Measurements from ENCODE around the gene CYTIP. TPM values are rescaled to one million over a fixed set of nuclear protein-coding genes. Genes with fewer than 3 reads are reported as not detected.

The CYTIP gene
- total and polyA plus RNA-seq, 8 donors: 1.1 to 25.1 (median 1.5) TPM

GRCh38 chr2:157487747-157488146 lies 43.9 kb upstream of the CYTIP start:
- Histone ChIP-seq H3K4me1 (no peaks in the 10 kb centered on the region), H3K4me3 (no peak overlapping the region), H3K27ac (no peak overlapping the region), H3K36me3 (no peaks in the 10 kb centered on the region), H3K9me3 (no peaks in the 10 kb centered on the region), H3K27me3 (no peaks in the 10 kb centered on the region)
- DNase-seq: no peak
- intact Hi-C loops (cut with DNase I): no loop called here
- TF ChIP-seq CTCF (IDR thresholded peaks at IDR 0.05): no peak
- no peak for ATAC-seq

- intact Hi-C loops (cut with DNase I): no loop called here
Observed at GRCh38 chr2:157487271-157487610, 43.4 kb upstream of the CYTIP start.

GRCh38 chr2:157486596-157487270 lies 42.8 kb upstream of the CYTIP start:
- Histone ChIP-seq H3K4me3 (no peak overlapping the region), H3K36me3 (no peaks in the 10 kb centered on the region), H3K9me3 (no peaks in the 10 kb centered on the region), H3K27me3 (no peaks in the 10 kb centered on the region), H3K27ac (no peak overlapping the region), H3K4me1 (no peaks in the 10 kb centered on the region)
- intact Hi-C loops (cut with DNase I): no loop called here
- TF ChIP-seq CTCF (IDR thresholded peaks at IDR 0.05): no peak
- ATAC-seq (no peak), DNase-seq (no peak)

More at GRCh38 chr2:157487271-157487610, 43.4 kb upstream of the CYTIP start:
- no peak for ATAC-seq
- no peak overlapping the region for H3K27ac ChIP-seq
- H3K4me1 ChIP-seq: no peaks in the 10 kb centered on the region
- no peaks in the 10 kb centered on the region for H3K9me3 ChIP-seq
- H3K36me3 ChIP-seq: no peaks in the 10 kb centered on the region
- no peak for TF ChIP-seq CTCF (IDR thresholded peaks at IDR 0.05)
- no peak overlapping the region for H3K4me3 ChIP-seq
- H3K27me3 ChIP-seq: no peaks in the 10 kb centered on the region
- no peak for DNase-seq

- H3K27ac ChIP-seq: no peak overlapping the region
- DNase-seq (peak in 1 of 4 donors; percentile 53), ATAC-seq (peak; percentile 75)
- H3K36me3 ChIP-seq: no peaks in the 10 kb centered on the region
- TF ChIP-seq CTCF (IDR thresholded peaks at IDR 0.05): no peak
- H3K27me3 ChIP-seq: no peaks in the 10 kb centered on the region
- no peaks in the 10 kb centered on the region for H3K4me1 ChIP-seq
- H3K4me3 ChIP-seq: no peak overlapping the region
- no peaks in the 10 kb centered on the region for H3K9me3 ChIP-seq
- intact Hi-C loops (cut with DNase I): no loop called here
Observed at GRCh38 chr2:157480182-157480961, 36.5 kb upstream of the CYTIP start.
